SK-N-SH (cell line): ENCODE data around the gene NUP205.

Experiments used
- FOSL2 ChIP-seq: IDR thresholded peaks from 2 replicates; pipeline ENCODE4 v1.4.0; 2012; ENCODE audit warnings: low read depth, mild to moderate bottlenecking, moderate library complexity, borderline replicate concordance
- TF ChIP-seq, protein P1 (sequence below): IDR thresholded peaks from 2 replicates; pipeline ENCODE4; 2012

DNA sequence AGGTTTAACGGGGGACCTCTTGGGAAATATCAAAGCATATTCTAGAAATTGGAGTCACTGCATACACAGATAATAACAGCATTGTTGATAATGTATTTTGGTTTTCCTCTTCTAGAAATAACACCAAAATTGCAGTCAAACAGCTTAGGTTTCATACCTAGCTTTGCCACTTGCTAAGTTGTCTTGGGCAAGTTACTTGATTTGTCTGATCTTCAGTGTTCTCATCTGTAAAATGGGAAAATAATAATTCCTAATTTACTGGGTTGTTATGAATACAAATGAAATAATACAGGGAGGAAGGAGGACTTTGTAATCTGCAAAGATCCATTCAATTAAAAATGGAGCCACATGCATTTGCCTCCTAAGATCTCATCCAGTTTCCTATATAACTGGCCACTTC, 20.3 kb upstream of the NUP205 start:
- TF ChIP-seq, protein P1, sequence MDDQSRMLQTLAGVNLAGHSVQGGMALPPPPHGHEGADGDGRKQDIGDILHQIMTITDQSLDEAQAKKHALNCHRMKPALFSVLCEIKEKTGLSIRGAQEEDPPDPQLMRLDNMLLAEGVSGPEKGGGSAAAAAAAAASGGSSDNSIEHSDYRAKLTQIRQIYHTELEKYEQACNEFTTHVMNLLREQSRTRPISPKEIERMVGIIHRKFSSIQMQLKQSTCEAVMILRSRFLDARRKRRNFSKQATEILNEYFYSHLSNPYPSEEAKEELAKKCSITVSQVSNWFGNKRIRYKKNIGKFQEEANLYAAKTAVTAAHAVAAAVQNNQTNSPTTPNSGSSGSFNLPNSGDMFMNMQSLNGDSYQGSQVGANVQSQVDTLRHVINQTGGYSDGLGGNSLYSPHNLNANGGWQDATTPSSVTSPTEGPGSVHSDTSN = no peak
- TF ChIP-seq FOSL2 = no peak
